K562 (cell line): ENCODE results near the gene SGK1. TPM values are rescaled to one million over a fixed set of nuclear protein-coding genes. Genes with fewer than 3 reads are reported as not detected.

ENCODE experiments used
- ATAC-seq: fragments of 200-7000 bp; cut with Tn5 transposase; 3 replicates; pipeline ENCODE4 v1.9.1; 2020; ENCODE audit warnings: moderate library complexity
- BruUV-seq: library from RNA; stranded (reverse); fragments of 400-500 nt; replicated peaks from 2 replicates; lab custom pipeline; 2021; lab: Mats Ljungman, UMichigan
- CTCF ChIA-PET: fragments of 300-600 bp; formaldehyde crosslinking; extraction: SDS; loops from one replicate; lab custom pipeline; 2021; ENCODE audit warnings: low intra/inter-chr PET ratio; lab: Yijun Ruan, JAX
- POLR2A ChIA-PET: fragments of 300-600, 350-650 bp; sonication (Branson Sonifier 250); formaldehyde crosslinking; extraction: SDS; loops from one replicate; lab custom pipeline; 2021; ENCODE audit warnings: antibody characterized with exemption, inconsistent platforms; lab: Yijun Ruan, JAX
- DNase-seq, 4 experiments: peaks; one replicate each; pipeline versions ENCODE4 v3.0.0 to v3.0.0-alpha.2; 2011 to 2018; ENCODE audit warnings: low spot score in 3 of 4, mixed read lengths in 3 of 4; ENCODE audit errors: extremely low read depth in 1 of 4
- FAIRE-seq: peaks from 2 replicates; lab custom pipeline; 2011; peaks lifted over from hg19 to GRCh38; lab: Jason Lieb, UNC
- H2AFZ ChIP-seq: 2 replicates; pipeline ENCODE4 v1.6.0; 2011; ENCODE audit warnings: low read depth, low read length, control low read depth, inconsistent platforms
- H3K27ac ChIP-seq: fragments of 200-600 bp; 3 replicates; pipeline ENCODE4 v1.8.0; 2011; ENCODE audit warnings: low read depth, mild to moderate bottlenecking, control low read depth, inconsistent platforms, low read length, moderate library complexity, mixed read lengths; ENCODE audit errors: extremely low read depth
- H3K27me3 ChIP-seq, 2 experiments: fragments of 300-600 bp in 1 of 2; 2 replicates in 1 of 2; 3 replicates in 1 of 2; pipeline versions ENCODE4 v1.6.0 to v1.8.0; 2011; ENCODE audit warnings: inconsistent platforms in 2 of 2, low read length in 2 of 2, mild to moderate bottlenecking in 1 of 2, mixed read lengths in 1 of 2, moderate library complexity in 1 of 2; ENCODE audit not compliant: control insufficient read depth in 2 of 2, insufficient read depth in 2 of 2
- H3K36me3 ChIP-seq: fragments of 300-600 bp; 3 replicates; pipeline ENCODE4 v1.8.0; 2011; ENCODE audit warnings: mild to moderate bottlenecking, low read length, inconsistent platforms; ENCODE audit not compliant: control insufficient read depth, insufficient read depth
- H3K4me1 ChIP-seq, 2 experiments: fragments of 200-600 bp in 1 of 2; replicated peaks in 1 of 2; 2 replicates in 1 of 2; 3 replicates in 1 of 2; pipeline versions ENCODE4 v1.5.1 to v1.8.0; 2011; ENCODE audit warnings: inconsistent platforms in 2 of 2, low read length in 2 of 2, mild to moderate bottlenecking in 1 of 2, mixed read lengths in 1 of 2, moderate library complexity in 1 of 2; ENCODE audit not compliant: control insufficient read depth in 2 of 2, insufficient read depth in 2 of 2
- H3K4me2 ChIP-seq: 2 replicates; pipeline ENCODE4 v1.6.1; 2011; ENCODE audit warnings: low read length, control low read depth, inconsistent platforms, mixed read lengths; ENCODE audit not compliant: insufficient read depth
- H3K4me3 ChIP-seq: fragments of 200-600 bp; sonication (generic), shearing (Covaris generic); 2 replicates; pipeline ENCODE4 v1.5.1; 2016; ENCODE audit warnings: control low read depth, inconsistent platforms
- H3K79me2 ChIP-seq: fragments of 200-600 bp; 3 replicates; pipeline ENCODE4 v1.8.0; 2011; ENCODE audit warnings: low read length, inconsistent platforms; ENCODE audit not compliant: control insufficient read depth, insufficient read depth
- H3K9ac ChIP-seq, 2 experiments: 2 replicates each; pipeline versions ENCODE4 v1.6.0 to v1.6.1; 2011; ENCODE audit warnings: low read depth in 2 of 2, low read length in 2 of 2, control low read depth in 1 of 2, inconsistent platforms in 1 of 2, mild to moderate bottlenecking in 1 of 2, mixed read lengths in 1 of 2; ENCODE audit not compliant: insufficient read depth in 1 of 2
- H3K9me1 ChIP-seq: one replicate; pipeline ENCODE4 v1.6.0; 2011; ENCODE audit warnings: inconsistent platforms, mild to moderate bottlenecking, low read length, moderate library complexity; ENCODE audit not compliant: control insufficient read depth, insufficient read depth
- H3K9me3 ChIP-seq: replicated peaks from 2 replicates; pipeline ENCODE4 v1.5.1; 2011; ENCODE audit warnings: low read depth, low read length, inconsistent platforms; ENCODE audit not compliant: control insufficient read depth, insufficient read depth
- H4K20me1 ChIP-seq: replicated peaks from 2 replicates; pipeline ENCODE4 v1.6.1; 2011; ENCODE audit warnings: low read length, inconsistent platforms, mixed read lengths; ENCODE audit not compliant: control insufficient read depth, insufficient read depth
- ARNT ChIP-seq, 2 experiments: fragments of 450-650 bp; IDR thresholded peaks; 2 replicates each; pipeline ENCODE4 v1.6.1; 2016; ENCODE audit warnings: mild to moderate bottlenecking in 1 of 2
- EP400 ChIP-seq: fragments of 450-650 bp; IDR thresholded peaks from 2 replicates; pipeline ENCODE4 v1.6.1; 2017; ENCODE audit warnings: antibody characterized with exemption, mild to moderate bottlenecking, moderate library complexity
- FOXA3 ChIP-seq, 2 experiments: fragments of 450-650 bp in 1 of 2; sonication (generic) in 1 of 2; formaldehyde crosslinking; IDR thresholded peaks in 1 of 2; conservative IDR thresholded peaks in 1 of 2; 2 replicates each; pipeline versions ENCODE4 v1.4.0 to v1.8.0; 2020 to 2022; ENCODE audit warnings: mild to moderate bottlenecking in 2 of 2, missing genetic modification reagents in 1 of 2
- MBD2 ChIP-seq: sonication (generic); IDR thresholded peaks from 2 replicates; pipeline ENCODE4 v1.6.1; 2016; ENCODE audit warnings: low read depth, borderline replicate concordance
- PHF8 ChIP-seq: fragments of 200-600 bp; sonication (generic); IDR thresholded peaks from 2 replicates; pipeline ENCODE4 v1.6.1; 2012; ENCODE audit warnings: mixed run types, mild to moderate bottlenecking, inconsistent platforms, low read length, moderate library complexity, borderline replicate concordance
- RB1 ChIP-seq: fragments of 450-650 bp; IDR thresholded peaks from 2 replicates; pipeline ENCODE4 v1.6.1; 2017; ENCODE audit warnings: low read depth, mild to moderate bottlenecking
- SMAD2 ChIP-seq: fragments of 150-350 bp; IDR thresholded peaks from 2 replicates; pipeline ENCODE4 v1.6.1; 2014; ENCODE audit warnings: low read depth, mild to moderate bottlenecking, low read length
- SMARCE1 ChIP-seq: fragments of 450-650 bp; IDR thresholded peaks from 2 replicates; pipeline ENCODE4 v1.7.1; 2016; ENCODE audit warnings: mild to moderate bottlenecking
- SRF ChIP-seq, 2 experiments: fragments of 250-450, 450-650 bp in 1 of 2; sonication (Bioruptor Pico) in 1 of 2; sonication (generic) in 1 of 2; formaldehyde crosslinking; IDR thresholded peaks; 2 replicates each; pipeline versions ENCODE4 v1.5.0 to v1.5.1; 2020 to 2022; ENCODE audit warnings: mild to moderate bottlenecking in 1 of 2, missing genetic modification reagents in 1 of 2
- TCF3 ChIP-seq: sonication (generic); formaldehyde crosslinking; IDR thresholded peaks from 2 replicates; pipeline ENCODE4 v1.4.0; 2020; ENCODE audit warnings: mild to moderate bottlenecking, missing genetic modification reagents
- TEAD1 ChIP-seq, 2 experiments: fragments of 450-650 bp in 1 of 2; sonication (generic) in 1 of 2; formaldehyde crosslinking; IDR thresholded peaks; 2 replicates each; pipeline versions ENCODE4 v1.4.0 to v1.8.0; 2020 to 2022; ENCODE audit warnings: mild to moderate bottlenecking in 2 of 2, missing genetic modification reagents in 1 of 2
- ZNF124 ChIP-seq: sonication (generic); formaldehyde crosslinking; IDR thresholded peaks from 2 replicates; pipeline ENCODE4 v1.8.1; 2022; ENCODE audit warnings: missing genetic modification reagents
- ZNF77 ChIP-seq: fragments of 250-450 bp; sonication (Bioruptor Pico); IDR thresholded peaks from 2 replicates; pipeline ENCODE4 v1.5.0; 2020
- WGBS: fragments of 100-300 bp; shearing (Covaris generic); methylation state at CpG from one replicate; pipeline ENCODE4 v1.1.6; 2016; ENCODE audit warnings: low coverage, mixed read lengths; ENCODE audit not compliant: insufficient coverage; ENCODE audit errors: missing lambda C conversion rate; 5-methylcytosine and 5-hydroxymethylcytosine counted together
- in situ Hi-C: fragments of 300-500 bp; cut with MboI; formaldehyde crosslinking; loops from 4 replicates; pipeline ENCODE4 v1.15.0; 2018; ENCODE audit warnings: inconsistent platforms, mixed read lengths
- intact Hi-C: fragments of 100-400 bp; cut with micrococcal nuclease; formaldehyde crosslinking; loops from 2 replicates; pipeline ENCODE4 v1.14.2; 2022
- polyA plus RNA-seq, 8 experiments: library from polyadenylated mRNA; depleted of rRNA in 4 of 8; stranded (reverse) in 5 of 8; unstranded in 3 of 8; fragments of >200 nt; fragmentation: Nextera tagmentation in 2 of 8; fragmentation: Illumina TruSeq in 1 of 8; extraction: Ambion mirVana in 2 of 8; extraction: Trizol in 1 of 8; gene quantifications; 2 replicates each; pipeline versions ENCODE4 v1.2.1 to v1.2.3, GENCODE V29; 2011 to 2014; ENCODE audit warnings: inconsistent platforms in 1 of 8, missing spikeins in 1 of 8
- total RNA-seq, 7 experiments: library from RNA; depleted of rRNA in 6 of 7; stranded (reverse); fragments of >200 nt in 6 of 7; fragmentation: Illumina TruSeq in 2 of 7; extraction: Trizol in 2 of 7; gene quantifications; 2 replicates each; pipeline versions ENCODE4 v1.2.1 to v1.2.3, GENCODE V29; 2011 to 2021; ENCODE audit warnings: low replicate concordance in 1 of 7
- TF ChIP-seq, protein P1 (sequence below): sonication (generic); formaldehyde crosslinking; IDR thresholded peaks from 2 replicates; pipeline ENCODE4 v1.8.0; 2022; ENCODE audit warnings: mild to moderate bottlenecking, missing genetic modification reagents
- TF ChIP-seq, protein P2 (sequence below): sonication (generic); formaldehyde crosslinking; IDR thresholded peaks from 2 replicates; pipeline ENCODE4 v1.8.0; 2022; ENCODE audit warnings: mild to moderate bottlenecking, missing genetic modification reagents

SGK1 gene
- total and polyA plus RNA-seq, 9 of the 15 experiments (the other 6 are each of a cell fraction or from before 2014, with no cell fraction given) = 3.5 to 7.2 (median 3.9) TPM

DNA sequence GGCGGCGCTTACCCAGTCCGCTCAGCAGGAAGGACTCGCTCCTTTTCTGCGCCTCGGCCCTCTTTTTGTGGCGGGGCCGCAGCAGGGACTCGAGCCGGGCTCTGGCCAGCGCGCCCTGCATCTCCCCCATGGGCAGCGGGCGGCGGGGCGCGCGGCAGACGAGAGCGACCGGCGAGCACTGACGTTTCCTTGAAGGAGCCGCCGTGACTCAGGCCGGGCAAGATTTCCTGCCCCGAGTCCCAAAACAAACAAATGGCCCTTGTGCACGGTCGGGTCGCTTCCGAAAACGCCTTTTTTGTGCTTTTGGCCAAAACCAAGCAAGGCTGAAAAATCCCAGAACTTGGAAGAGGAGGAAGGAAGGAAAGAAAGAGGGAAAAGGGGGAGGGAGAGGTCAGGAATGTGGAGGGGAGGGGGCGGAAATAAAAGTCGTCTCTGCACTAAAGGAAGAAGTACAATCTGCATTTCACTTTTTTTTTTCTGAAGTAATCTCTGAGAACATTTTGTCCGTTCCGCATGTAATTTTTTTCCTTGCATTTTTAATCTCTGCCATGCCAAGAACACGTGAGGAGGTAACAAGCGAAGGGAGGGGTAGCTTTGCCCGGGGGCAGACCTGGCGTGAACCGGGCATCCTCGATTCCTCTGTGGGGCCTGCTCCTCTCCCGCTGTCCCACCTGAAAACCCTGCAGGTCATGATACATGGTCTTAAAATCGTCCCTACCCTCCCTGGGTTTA is 142.2 kb downstream of the SGK1 start:
- Histone ChIP-seq H4K20me1 (no peaks in the 10 kb centered on the region), H3K36me3 (peaks cover 26% of the 10 kb centered on the region), H3K4me2 (peak overlapping the region; percentile 82), H3K4me3 (peak overlapping the region; percentile 80), H3K4me1 (peaks cover 9 to 16% of the 10 kb centered on the region in 2 experiments; a peak in 4 of 5 replicates), H3K79me2 (peaks cover 5% of the 10 kb centered on the region), H3K9me1 (no peaks in the 10 kb centered on the region), H3K9ac (peak overlapping the region; percentile 76 to 93), H3K9me3 (no peaks in the 10 kb centered on the region), H3K27me3 (no peaks in the 10 kb centered on the region), H3K27ac (peak overlapping the region; percentile 87), H2AFZ (peak overlapping the region; percentile 91)
- WGBS = 27% methylated on average over 28 of the region's 44 CpGs
- intact Hi-C loops (loop anchor here (2.0 to 10.0 kb wide), 6 partner anchors 87 to 1259 kb away; no protein-coding TSS in a partner anchor), in situ Hi-C loops (no loop called here)
- CTCF ChIA-PET = interaction anchor here (1.0 to 4.1 kb wide), 3 partner anchors 218 to 647 kb away, joined by 3 to 53 read pairs (median 29); no protein-coding TSS in a partner anchor
- no peak for FAIRE-seq
- POLR2A ChIA-PET = no interaction called here
- peak; percentile 63 for ATAC-seq
- DNase-seq = peak in 3 of 4 experiments; percentile 40 to 70 (median 51)
- BruUV-seq = no TSS peak
- TF ChIP-seq ARNT (IDR thresholded peaks at IDR 0.05) (0 out of 4 replicates have a peak, but pooled peaks of 1 of the 2 experiments have one; percentile 55), SRF (CRISPR knock-in tag; IDR thresholded peaks at IDR 0.05) (0 out of 4 replicates have a peak, but pooled peaks of 1 of the 2 experiments have one; percentile 63), RB1 (peak; percentile 61; the same call in 1 of the 2 replicates), ZNF77 (no peak), TEAD1 (CRISPR knock-in tag; IDR thresholded peaks at IDR 0.05) (0 out of 4 replicates have a peak, but pooled peaks of 1 of the 2 experiments have one; percentile 65), MBD2 (peak; percentile 7; the same call in 1 of the 2 replicates), EP400 (no peak), TCF3 (CRISPR knock-in tag) (no peak), SMAD2 (no peak), ZNF124 (CRISPR knock-in tag) (no peak), FOXA3 (CRISPR knock-in tag; conservative IDR thresholded peaks at IDR 0.05 in 1 of 2, IDR thresholded peaks at IDR 0.05 in 1 of 2) (peak in 1 of 2 experiments; percentile 55; a peak in 2 of 4 replicates), SMARCE1 (peak; percentile 49; the same call in 1 of the 2 replicates), PHF8 (peak; percentile 25; the same call in 1 of the 2 replicates)
- TF ChIP-seq, protein P1, sequence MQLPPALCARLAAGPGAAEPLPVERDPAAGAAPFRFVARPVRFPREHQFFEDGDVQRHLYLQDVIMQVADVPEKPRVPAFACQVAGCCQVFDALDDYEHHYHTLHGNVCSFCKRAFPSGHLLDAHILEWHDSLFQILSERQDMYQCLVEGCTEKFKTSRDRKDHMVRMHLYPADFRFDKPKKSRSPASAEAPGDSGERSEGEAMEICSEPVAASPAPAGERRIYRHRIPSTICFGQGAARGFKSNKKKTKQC (CRISPR knock-in tag) = 0 out of 2 replicates have a peak, but pooled peaks have one; percentile 16
- TF ChIP-seq, protein P2, sequence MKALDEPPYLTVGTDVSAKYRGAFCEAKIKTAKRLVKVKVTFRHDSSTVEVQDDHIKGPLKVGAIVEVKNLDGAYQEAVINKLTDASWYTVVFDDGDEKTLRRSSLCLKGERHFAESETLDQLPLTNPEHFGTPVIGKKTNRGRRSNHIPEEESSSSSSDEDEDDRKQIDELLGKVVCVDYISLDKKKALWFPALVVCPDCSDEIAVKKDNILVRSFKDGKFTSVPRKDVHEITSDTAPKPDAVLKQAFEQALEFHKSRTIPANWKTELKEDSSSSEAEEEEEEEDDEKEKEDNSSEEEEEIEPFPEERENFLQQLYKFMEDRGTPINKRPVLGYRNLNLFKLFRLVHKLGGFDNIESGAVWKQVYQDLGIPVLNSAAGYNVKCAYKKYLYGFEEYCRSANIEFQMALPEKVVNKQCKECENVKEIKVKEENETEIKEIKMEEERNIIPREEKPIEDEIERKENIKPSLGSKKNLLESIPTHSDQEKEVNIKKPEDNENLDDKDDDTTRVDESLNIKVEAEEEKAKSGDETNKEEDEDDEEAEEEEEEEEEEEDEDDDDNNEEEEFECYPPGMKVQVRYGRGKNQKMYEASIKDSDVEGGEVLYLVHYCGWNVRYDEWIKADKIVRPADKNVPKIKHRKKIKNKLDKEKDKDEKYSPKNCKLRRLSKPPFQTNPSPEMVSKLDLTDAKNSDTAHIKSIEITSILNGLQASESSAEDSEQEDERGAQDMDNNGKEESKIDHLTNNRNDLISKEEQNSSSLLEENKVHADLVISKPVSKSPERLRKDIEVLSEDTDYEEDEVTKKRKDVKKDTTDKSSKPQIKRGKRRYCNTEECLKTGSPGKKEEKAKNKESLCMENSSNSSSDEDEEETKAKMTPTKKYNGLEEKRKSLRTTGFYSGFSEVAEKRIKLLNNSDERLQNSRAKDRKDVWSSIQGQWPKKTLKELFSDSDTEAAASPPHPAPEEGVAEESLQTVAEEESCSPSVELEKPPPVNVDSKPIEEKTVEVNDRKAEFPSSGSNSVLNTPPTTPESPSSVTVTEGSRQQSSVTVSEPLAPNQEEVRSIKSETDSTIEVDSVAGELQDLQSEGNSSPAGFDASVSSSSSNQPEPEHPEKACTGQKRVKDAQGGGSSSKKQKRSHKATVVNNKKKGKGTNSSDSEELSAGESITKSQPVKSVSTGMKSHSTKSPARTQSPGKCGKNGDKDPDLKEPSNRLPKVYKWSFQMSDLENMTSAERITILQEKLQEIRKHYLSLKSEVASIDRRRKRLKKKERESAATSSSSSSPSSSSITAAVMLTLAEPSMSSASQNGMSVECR (CRISPR knock-in tag) = 0 out of 2 replicates have a peak, but pooled peaks have one; percentile 55
